PFSK-1 (cell line): ENCODE results near the gene NDOR1.

Source experiments
- POLR2AphosphoS5 ChIP-seq: IDR thresholded peaks from 2 replicates; pipeline ENCODE4 v1.6.1; 2012; ENCODE audit warnings: low read depth, mild to moderate bottlenecking, control low read depth, low read length, moderate library complexity
- TF ChIP-seq, protein P1 (sequence below), 2 experiments: IDR thresholded peaks; 2 replicates each; pipeline versions ENCODE4 v1.6.1 to v1.8.0; 2011 to 2012; ENCODE audit warnings: low read depth in 2 of 2, low read length in 2 of 2, control low read depth in 1 of 2, inconsistent platforms in 1 of 2, mild to moderate bottlenecking in 1 of 2, moderate library complexity in 1 of 2; ENCODE audit not compliant: insufficient read depth in 1 of 2

- TF ChIP-seq, protein P1, sequence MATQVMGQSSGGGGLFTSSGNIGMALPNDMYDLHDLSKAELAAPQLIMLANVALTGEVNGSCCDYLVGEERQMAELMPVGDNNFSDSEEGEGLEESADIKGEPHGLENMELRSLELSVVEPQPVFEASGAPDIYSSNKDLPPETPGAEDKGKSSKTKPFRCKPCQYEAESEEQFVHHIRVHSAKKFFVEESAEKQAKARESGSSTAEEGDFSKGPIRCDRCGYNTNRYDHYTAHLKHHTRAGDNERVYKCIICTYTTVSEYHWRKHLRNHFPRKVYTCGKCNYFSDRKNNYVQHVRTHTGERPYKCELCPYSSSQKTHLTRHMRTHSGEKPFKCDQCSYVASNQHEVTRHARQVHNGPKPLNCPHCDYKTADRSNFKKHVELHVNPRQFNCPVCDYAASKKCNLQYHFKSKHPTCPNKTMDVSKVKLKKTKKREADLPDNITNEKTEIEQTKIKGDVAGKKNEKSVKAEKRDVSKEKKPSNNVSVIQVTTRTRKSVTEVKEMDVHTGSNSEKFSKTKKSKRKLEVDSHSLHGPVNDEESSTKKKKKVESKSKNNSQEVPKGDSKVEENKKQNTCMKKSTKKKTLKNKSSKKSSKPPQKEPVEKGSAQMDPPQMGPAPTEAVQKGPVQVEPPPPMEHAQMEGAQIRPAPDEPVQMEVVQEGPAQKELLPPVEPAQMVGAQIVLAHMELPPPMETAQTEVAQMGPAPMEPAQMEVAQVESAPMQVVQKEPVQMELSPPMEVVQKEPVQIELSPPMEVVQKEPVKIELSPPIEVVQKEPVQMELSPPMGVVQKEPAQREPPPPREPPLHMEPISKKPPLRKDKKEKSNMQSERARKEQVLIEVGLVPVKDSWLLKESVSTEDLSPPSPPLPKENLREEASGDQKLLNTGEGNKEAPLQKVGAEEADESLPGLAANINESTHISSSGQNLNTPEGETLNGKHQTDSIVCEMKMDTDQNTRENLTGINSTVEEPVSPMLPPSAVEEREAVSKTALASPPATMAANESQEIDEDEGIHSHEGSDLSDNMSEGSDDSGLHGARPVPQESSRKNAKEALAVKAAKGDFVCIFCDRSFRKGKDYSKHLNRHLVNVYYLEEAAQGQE (IDR thresholded peaks at IDR 0.05; ENCODE audit: insufficient read depth in 1 of 2, low read depth in 2 of 2, low read length in 2 of 2), result no peak
- TF ChIP-seq POLR2AphosphoS5, result no peak
Observed at GRCh38 chr9:137156567-137157375, 48.7 kb upstream of the NDOR1 start.
